Stimulated activated CD4-positive, alpha-beta T cell treated with anti-CD3 and anti-CD28 coated beads, Interleukin-1b, Interleukin-23, amount 100 ng/mL, for 4 hours (primary cell): ENCODE data around the gene B4GALNT3.

Experiments used
- DNase-seq, 2 donors: peaks; one replicate each; pipeline ENCODE4 v3.0.0-alpha.2; 2020; ENCODE audit warnings: low read depth in 2 of 2

The B4GALNT3 gene

GRCh38 chr12:508795-509194 is 49.1 kb downstream of the B4GALNT3 start:
- DNase-seq, result no peak

- no peak for DNase-seq
Measured at GRCh38 chr12:509500-509899, 49.8 kb downstream of the B4GALNT3 start.

- DNase-seq, result no peak
Measured at GRCh38 chr12:510071-510825, 50.5 kb downstream of the B4GALNT3 start.

GRCh38 chr12:512933-513332 is 53.2 kb downstream of the B4GALNT3 start:
- DNase-seq, result no peak

GRCh38 chr12:513446-513845 is 53.7 kb downstream of the B4GALNT3 start:
- DNase-seq, result no peak

- no peak for DNase-seq
Measured at GRCh38 chr12:517538-517937, 57.8 kb downstream of the B4GALNT3 start.

- no peak for DNase-seq
Measured at GRCh38 chr12:520119-520518, 60.4 kb downstream of the B4GALNT3 start.

- DNase-seq, result no peak
Measured at GRCh38 chr12:522692-523378, 63.1 kb downstream of the B4GALNT3 start.

- DNase-seq, result no peak
Measured at GRCh38 chr12:524167-524951, 64.6 kb downstream of the B4GALNT3 start.

- no peak for DNase-seq
Measured at GRCh38 chr12:526089-526488, 66.3 kb downstream of the B4GALNT3 start.

GRCh38 chr12:527241-527640 is 67.5 kb downstream of the B4GALNT3 start:
- DNase-seq, result no peak

GRCh38 chr12:527729-528128 is 68.0 kb downstream of the B4GALNT3 start:
- DNase-seq, result no peak

GRCh38 chr12:530308-530707 is 70.6 kb downstream of the B4GALNT3 start:
- no peak for DNase-seq

- no peak for DNase-seq
Measured at GRCh38 chr12:530821-531220, 71.1 kb downstream of the B4GALNT3 start.

GRCh38 chr12:531951-532585 is 72.3 kb downstream of the B4GALNT3 start:
- DNase-seq, result no peak

GRCh38 chr12:532908-533565 is 73.3 kb downstream of the B4GALNT3 start:
- no peak for DNase-seq

GRCh38 chr12:533718-534117 is 74.0 kb downstream of the B4GALNT3 start:
- no peak for DNase-seq

GRCh38 chr12:534216-534615 is 74.5 kb downstream of the B4GALNT3 start:
- DNase-seq, result no peak

- no peak for DNase-seq
Measured at GRCh38 chr12:535396-535795, 75.7 kb downstream of the B4GALNT3 start.

- no peak for DNase-seq
Measured at GRCh38 chr12:536751-537245, 77.1 kb downstream of the B4GALNT3 start.

- no peak for DNase-seq
Measured at GRCh38 chr12:537772-538171, 78.0 kb downstream of the B4GALNT3 start.
